Esophagus muscularis mucosa (tissue), 4 donors: ENCODE results near the gene LRRN1.

Source experiments
- CTCF ChIP-seq, 3 experiments: fragments of 200-600 bp in 2 of 3; fragments of 450-650 bp in 1 of 3; sonication (generic) in 2 of 3; IDR thresholded peaks; one replicate each; pipeline ENCODE4 v1.5.1; 2017 to 2019; ENCODE audit warnings: antibody characterized with exemption in 3 of 3, mild to moderate bottlenecking in 2 of 3, moderate library complexity in 1 of 3
- EP300 ChIP-seq: sonication (generic); formaldehyde crosslinking; IDR thresholded peaks from one replicate; pipeline ENCODE4 v1.6.1; 2017; ENCODE audit warnings: antibody characterized with exemption
- POLR2AphosphoS5 ChIP-seq, 2 donors: sonication (generic); formaldehyde crosslinking; IDR thresholded peaks; one replicate each; pipeline ENCODE4 v1.6.1; 2017; ENCODE audit warnings: antibody characterized with exemption in 2 of 2

DNA sequence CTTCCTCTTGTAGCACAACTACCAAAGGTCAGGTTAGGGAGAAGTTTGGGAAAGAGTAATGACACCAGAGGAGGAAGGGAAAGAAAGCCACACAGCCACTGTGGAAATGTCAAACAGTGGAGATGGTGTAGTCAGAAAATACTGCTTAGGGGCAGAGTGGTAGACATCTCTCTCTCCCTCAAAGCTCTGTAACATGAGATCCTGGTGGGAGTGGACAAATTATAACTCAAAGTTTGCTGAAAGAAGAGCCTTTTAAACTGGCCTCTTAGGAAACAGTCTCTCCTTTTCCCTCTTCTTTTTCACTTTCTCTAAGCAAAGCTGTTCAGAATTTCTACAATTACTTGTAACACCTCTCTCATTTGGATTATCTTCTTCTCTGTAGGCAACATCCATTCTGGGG is 55.8 kb downstream of the LRRN1 start:
- TF ChIP-seq CTCF (IDR thresholded peaks at IDR 0.05) (no peak), POLR2AphosphoS5 (IDR thresholded peaks at IDR 0.05) (no peak), EP300 (no peak)
